Stomach (tissue), 4 donors: ENCODE results near the gene SLC22A1.

Source experiments
- POLR2A ChIP-seq, 4 donors: fragments of 450-650 bp; IDR thresholded peaks; one replicate each; pipeline ENCODE4 v1.6.1; 2016; ENCODE audit warnings: antibody characterized with exemption in 4 of 4, control low read depth in 2 of 4, mild to moderate bottlenecking in 1 of 4, moderate library complexity in 1 of 4
- POLR2AphosphoS5 ChIP-seq, 3 donors: sonication (generic); formaldehyde crosslinking; IDR thresholded peaks; one replicate each; pipeline ENCODE4 v1.6.1; 2016; ENCODE audit warnings: antibody characterized with exemption in 3 of 3

DNA sequence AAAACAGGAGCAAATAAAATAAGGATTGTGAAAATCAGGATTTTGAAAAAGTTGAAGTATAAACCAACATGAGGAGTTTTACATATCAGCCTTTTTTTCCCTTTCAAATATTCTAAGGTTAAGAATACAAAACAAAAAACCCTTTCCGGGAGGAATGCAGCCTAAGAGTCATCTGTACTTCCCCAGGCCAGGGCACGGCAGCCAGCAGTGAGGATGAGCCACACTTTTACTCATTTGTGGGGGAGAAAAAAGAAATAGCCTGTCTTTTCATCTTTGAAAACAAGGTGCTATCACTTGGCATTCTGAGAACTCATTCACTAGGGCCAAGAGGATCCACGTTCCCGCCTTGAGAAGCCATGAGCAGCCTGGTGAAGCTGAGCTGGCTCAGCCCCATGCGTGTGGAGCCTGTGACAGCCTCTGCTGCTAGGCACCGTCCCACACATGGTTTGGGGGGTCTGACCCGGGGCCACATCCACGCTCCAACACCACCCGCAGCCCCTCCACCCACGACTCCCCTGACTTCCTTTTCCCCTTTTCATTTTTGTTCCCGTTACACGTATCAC lies 11.2 kb downstream of the SLC22A1 start:
- TF ChIP-seq POLR2AphosphoS5 (IDR thresholded peaks at IDR 0.05): no peak
- no peak for TF ChIP-seq POLR2A (IDR thresholded peaks at IDR 0.05)
